ENCODE measurements around the gene ARFGAP1. TPM values are rescaled to one million over a fixed set of nuclear protein-coding genes. Genes with fewer than 3 reads are reported as not detected.
A peak's percentile ranks its signal among the peaks of the same experiment; 100 is the strongest.

ARFGAP1 gene
- total and polyA plus RNA-seq, 2 of the 8 experiments (the other 6 are each of a cell fraction or from before 2014, with no cell fraction given): 93.7 to 100 TPM

- no peak for TF ChIP-seq NANOG (IDR thresholded peaks at IDR 0.05; ENCODE audit: insufficient read depth, low read depth, low read length, poor library complexity, severe bottlenecking)
- TF ChIP-seq, protein P1, sequence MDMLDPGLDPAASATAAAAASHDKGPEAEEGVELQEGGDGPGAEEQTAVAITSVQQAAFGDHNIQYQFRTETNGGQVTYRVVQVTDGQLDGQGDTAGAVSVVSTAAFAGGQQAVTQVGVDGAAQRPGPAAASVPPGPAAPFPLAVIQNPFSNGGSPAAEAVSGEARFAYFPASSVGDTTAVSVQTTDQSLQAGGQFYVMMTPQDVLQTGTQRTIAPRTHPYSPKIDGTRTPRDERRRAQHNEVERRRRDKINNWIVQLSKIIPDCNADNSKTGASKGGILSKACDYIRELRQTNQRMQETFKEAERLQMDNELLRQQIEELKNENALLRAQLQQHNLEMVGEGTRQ (IDR thresholded peaks at IDR 0.05; ENCODE audit: low read length): no peak
- TF ChIP-seq E2F6 (IDR thresholded peaks at IDR 0.05): 0 out of 2 replicates have a peak, but pooled peaks have one; percentile 20
- no peak for TF ChIP-seq CTBP2 (IDR thresholded peaks at IDR 0.05; ENCODE audit: borderline replicate concordance, insufficient read depth, insufficient read length, low read length)
- TF ChIP-seq NRF1 (IDR thresholded peaks at IDR 0.05; ENCODE audit: low read depth, low read length): no peak
- TF ChIP-seq, protein P2, sequence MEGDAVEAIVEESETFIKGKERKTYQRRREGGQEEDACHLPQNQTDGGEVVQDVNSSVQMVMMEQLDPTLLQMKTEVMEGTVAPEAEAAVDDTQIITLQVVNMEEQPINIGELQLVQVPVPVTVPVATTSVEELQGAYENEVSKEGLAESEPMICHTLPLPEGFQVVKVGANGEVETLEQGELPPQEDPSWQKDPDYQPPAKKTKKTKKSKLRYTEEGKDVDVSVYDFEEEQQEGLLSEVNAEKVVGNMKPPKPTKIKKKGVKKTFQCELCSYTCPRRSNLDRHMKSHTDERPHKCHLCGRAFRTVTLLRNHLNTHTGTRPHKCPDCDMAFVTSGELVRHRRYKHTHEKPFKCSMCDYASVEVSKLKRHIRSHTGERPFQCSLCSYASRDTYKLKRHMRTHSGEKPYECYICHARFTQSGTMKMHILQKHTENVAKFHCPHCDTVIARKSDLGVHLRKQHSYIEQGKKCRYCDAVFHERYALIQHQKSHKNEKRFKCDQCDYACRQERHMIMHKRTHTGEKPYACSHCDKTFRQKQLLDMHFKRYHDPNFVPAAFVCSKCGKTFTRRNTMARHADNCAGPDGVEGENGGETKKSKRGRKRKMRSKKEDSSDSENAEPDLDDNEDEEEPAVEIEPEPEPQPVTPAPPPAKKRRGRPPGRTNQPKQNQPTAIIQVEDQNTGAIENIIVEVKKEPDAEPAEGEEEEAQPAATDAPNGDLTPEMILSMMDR (IDR thresholded peaks at IDR 0.05; ENCODE audit: control extremely low read depth in 1 of 3, insufficient read depth in 1 of 3, low read depth in 1 of 3, low read length in 3 of 3): peak; percentile 82 to 93 (median 93)
- TF ChIP-seq SRF (IDR thresholded peaks at IDR 0.05; ENCODE audit: low read depth, low read length): no peak
- TF ChIP-seq BRCA1 (IDR thresholded peaks at IDR 0.05; ENCODE audit: low read depth, low read length): no peak
- no peak for TF ChIP-seq CBX5 (IDR thresholded peaks at IDR 0.05; ENCODE audit: low read depth, low read length)
- TF ChIP-seq JUN (IDR thresholded peaks at IDR 0.05; ENCODE audit: low read depth, low read length): no peak
- TF ChIP-seq TAF1 (IDR thresholded peaks at IDR 0.05; ENCODE audit: low read depth, low read length): no peak
Measured at GRCh38 chr20:63309261-63310071, 36.9 kb downstream of the ARFGAP1 start (continued).
